Spleen (tissue), 7 donors: Measurements from ENCODE around the gene FASN.

Experiments used
- POLR2A ChIP-seq, 3 donors: fragments of 450-650 bp; IDR thresholded peaks; one replicate each; pipeline ENCODE4 v1.5.1; 2017; ENCODE audit warnings: antibody characterized with exemption in 3 of 3, mild to moderate bottlenecking in 1 of 3
- TF ChIP-seq, protein P1 (sequence below), 11 experiments: fragments of 200-600 bp in 7 of 11; fragments of 450-650 bp in 4 of 11; sonication (generic) in 4 of 11; IDR thresholded peaks in 8 of 11; conservative IDR thresholded peaks in 3 of 11; 1 replicate in 7 of 11; 2 replicates in 4 of 11; pipeline versions ENCODE4 v1.4.0 to v1.8.0; 2016 to 2021; ENCODE audit warnings: antibody characterized with exemption in 11 of 11, inconsistent platforms in 4 of 11, mild to moderate bottlenecking in 1 of 11
- donor health status: DM: no; HTN: no; CAD: no; lungs with moderate emphysema.
- donor health status: DM: no; HTN: no; CAD: no.
- donor health status: DM: no; HTN: no; CAD: no.

DNA sequence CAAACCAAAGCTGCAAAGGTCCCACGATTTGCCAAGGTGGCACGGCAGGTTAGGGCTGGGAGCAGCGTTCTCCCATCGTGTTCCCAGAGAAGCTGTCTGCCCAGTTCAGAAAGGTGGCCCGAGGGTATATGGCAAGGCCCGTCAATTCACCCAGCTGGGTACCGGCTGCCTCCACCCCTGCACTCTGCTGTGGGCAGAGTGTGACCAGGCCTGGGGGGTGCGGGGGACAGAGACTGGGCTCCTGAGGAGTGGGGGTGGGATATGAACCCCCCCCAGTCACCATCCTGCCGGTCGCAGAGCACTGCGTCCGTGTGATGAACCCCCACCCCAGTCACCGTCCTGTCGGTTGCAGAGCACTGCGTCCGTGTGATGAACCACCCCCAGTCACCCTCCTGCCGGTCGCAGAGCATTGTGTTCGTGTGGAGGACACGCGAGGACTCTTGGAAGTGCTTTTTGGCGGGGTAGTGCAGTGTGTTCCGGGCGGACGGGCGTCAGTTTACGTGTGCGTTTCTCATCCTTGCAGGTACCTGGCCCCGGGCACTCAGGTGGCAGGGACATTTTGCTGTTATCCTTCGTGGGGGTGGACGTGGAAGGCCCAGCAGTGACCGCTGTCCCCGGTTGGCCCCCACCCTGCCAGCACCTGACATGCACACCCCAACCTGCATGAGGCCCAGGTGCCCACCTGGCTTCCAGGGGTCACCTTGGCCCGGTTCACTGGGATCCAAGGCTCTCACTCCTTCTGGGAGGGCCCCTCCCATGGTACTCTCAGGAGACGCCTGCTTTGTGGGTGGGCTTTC is 2.7 kb upstream of the FASN start:
- TF ChIP-seq, protein P1, sequence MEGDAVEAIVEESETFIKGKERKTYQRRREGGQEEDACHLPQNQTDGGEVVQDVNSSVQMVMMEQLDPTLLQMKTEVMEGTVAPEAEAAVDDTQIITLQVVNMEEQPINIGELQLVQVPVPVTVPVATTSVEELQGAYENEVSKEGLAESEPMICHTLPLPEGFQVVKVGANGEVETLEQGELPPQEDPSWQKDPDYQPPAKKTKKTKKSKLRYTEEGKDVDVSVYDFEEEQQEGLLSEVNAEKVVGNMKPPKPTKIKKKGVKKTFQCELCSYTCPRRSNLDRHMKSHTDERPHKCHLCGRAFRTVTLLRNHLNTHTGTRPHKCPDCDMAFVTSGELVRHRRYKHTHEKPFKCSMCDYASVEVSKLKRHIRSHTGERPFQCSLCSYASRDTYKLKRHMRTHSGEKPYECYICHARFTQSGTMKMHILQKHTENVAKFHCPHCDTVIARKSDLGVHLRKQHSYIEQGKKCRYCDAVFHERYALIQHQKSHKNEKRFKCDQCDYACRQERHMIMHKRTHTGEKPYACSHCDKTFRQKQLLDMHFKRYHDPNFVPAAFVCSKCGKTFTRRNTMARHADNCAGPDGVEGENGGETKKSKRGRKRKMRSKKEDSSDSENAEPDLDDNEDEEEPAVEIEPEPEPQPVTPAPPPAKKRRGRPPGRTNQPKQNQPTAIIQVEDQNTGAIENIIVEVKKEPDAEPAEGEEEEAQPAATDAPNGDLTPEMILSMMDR (IDR thresholded peaks at IDR 0.05 in 8 of 11, conservative IDR thresholded peaks at IDR 0.05 in 3 of 11) = no peak
- no peak for TF ChIP-seq POLR2A (IDR thresholded peaks at IDR 0.05)
